Endothelial cell (in vitro differentiated cells): ENCODE results near the gene PSMD5. TPM values are rescaled to one million over a fixed set of nuclear protein-coding genes. Genes with fewer than 3 reads are reported as not detected.

Source experiments
- DNase-seq: peaks from one replicate; pipeline ENCODE4 v3.0.0; 2021; ENCODE audit warnings: low spot score
- H3K27ac Mint-ChIP-seq: one replicate; pipeline ENCODE4 v1.8.0; 2021; ENCODE audit warnings: mixed read lengths, inconsistent platforms; ENCODE audit not compliant: unreplicated experiment
- H3K27me3 Mint-ChIP-seq: one replicate; pipeline ENCODE4 v1.8.0; 2021; ENCODE audit warnings: mild to moderate bottlenecking, moderate library complexity, mixed read lengths, inconsistent platforms; ENCODE audit not compliant: unreplicated experiment
- H3K36me3 Mint-ChIP-seq: one replicate; pipeline ENCODE4 v1.8.0; 2021; ENCODE audit warnings: mild to moderate bottlenecking, low read depth, mixed read lengths, inconsistent platforms; ENCODE audit not compliant: unreplicated experiment
- H3K4me1 Mint-ChIP-seq: one replicate; pipeline ENCODE4 v1.8.0; 2021; ENCODE audit warnings: mild to moderate bottlenecking, mixed read lengths, inconsistent platforms; ENCODE audit not compliant: unreplicated experiment
- H3K4me3 Mint-ChIP-seq: one replicate; pipeline ENCODE4 v1.8.0; 2021; ENCODE audit warnings: mild to moderate bottlenecking, mixed read lengths, inconsistent platforms; ENCODE audit not compliant: unreplicated experiment
- H3K9me3 Mint-ChIP-seq: one replicate; pipeline ENCODE4 v1.8.0; 2021; ENCODE audit warnings: mixed read lengths, inconsistent platforms; ENCODE audit not compliant: unreplicated experiment
- total RNA-seq: library from RNA; stranded (reverse); fragmentation: NEBNext Ultra II Directional; extraction: Animal tissue kit (Norgen Biotek cat#: 25700); gene quantifications from one replicate; pipeline ENCODE4 v1.2.1, GENCODE V29; 2021; ENCODE audit not compliant: unreplicated experiment
- TF ChIP-seq, protein P1 (sequence below): fragments of 200-600 bp; sonication (generic); IDR thresholded peaks from one replicate; pipeline ENCODE4 v1.5.0; 2021; ENCODE audit warnings: antibody characterized with exemption; ENCODE audit not compliant: unreplicated experiment

PSMD5 gene
- total RNA-seq, 1 donor from 2014 or later: 42.9 TPM

DNA sequence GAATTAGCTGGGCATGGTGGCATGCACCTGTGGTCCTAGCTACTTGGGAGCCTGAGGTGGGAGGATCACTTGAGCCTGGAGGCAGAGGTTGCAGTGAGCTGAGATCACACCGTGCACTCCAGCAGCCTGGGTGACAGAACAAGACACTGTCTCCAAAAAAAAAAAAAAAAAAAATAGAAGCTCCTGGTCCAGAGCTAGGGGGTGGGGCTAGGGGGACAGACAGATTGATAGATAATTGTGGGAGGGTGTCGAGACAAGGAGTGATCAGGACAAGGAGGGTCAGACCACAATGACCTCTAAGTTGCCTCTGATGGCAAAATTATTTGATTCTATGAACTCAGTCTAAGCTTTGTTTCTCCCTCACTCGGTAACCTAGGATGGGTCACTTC lies 40.9 kb upstream of the PSMD5 start:
- peaks cover 1% of the 10 kb centered on the region for H3K27me3 Mint-ChIP-seq
- H3K4me1 Mint-ChIP-seq: no peaks in the 10 kb centered on the region
- H3K27ac Mint-ChIP-seq: no peak overlapping the region
- no peak for DNase-seq
- H3K9me3 Mint-ChIP-seq: no peaks in the 10 kb centered on the region
- H3K4me3 Mint-ChIP-seq: no peak overlapping the region
- TF ChIP-seq, protein P1, sequence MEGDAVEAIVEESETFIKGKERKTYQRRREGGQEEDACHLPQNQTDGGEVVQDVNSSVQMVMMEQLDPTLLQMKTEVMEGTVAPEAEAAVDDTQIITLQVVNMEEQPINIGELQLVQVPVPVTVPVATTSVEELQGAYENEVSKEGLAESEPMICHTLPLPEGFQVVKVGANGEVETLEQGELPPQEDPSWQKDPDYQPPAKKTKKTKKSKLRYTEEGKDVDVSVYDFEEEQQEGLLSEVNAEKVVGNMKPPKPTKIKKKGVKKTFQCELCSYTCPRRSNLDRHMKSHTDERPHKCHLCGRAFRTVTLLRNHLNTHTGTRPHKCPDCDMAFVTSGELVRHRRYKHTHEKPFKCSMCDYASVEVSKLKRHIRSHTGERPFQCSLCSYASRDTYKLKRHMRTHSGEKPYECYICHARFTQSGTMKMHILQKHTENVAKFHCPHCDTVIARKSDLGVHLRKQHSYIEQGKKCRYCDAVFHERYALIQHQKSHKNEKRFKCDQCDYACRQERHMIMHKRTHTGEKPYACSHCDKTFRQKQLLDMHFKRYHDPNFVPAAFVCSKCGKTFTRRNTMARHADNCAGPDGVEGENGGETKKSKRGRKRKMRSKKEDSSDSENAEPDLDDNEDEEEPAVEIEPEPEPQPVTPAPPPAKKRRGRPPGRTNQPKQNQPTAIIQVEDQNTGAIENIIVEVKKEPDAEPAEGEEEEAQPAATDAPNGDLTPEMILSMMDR: no peak
- H3K36me3 Mint-ChIP-seq: no peaks in the 10 kb centered on the region

GRCh38 chr9:120882935-120883607 lies 40.3 kb upstream of the PSMD5 start:
- TF ChIP-seq, protein P1: no peak
- no peaks in the 10 kb centered on the region for H3K4me1 Mint-ChIP-seq
- H3K36me3 Mint-ChIP-seq: no peaks in the 10 kb centered on the region
- no peak for DNase-seq
- H3K9me3 Mint-ChIP-seq: no peaks in the 10 kb centered on the region
- peaks cover 5% of the 10 kb centered on the region for H3K27me3 Mint-ChIP-seq
- no peak overlapping the region for H3K27ac Mint-ChIP-seq
- no peak overlapping the region for H3K4me3 Mint-ChIP-seq

DNA sequence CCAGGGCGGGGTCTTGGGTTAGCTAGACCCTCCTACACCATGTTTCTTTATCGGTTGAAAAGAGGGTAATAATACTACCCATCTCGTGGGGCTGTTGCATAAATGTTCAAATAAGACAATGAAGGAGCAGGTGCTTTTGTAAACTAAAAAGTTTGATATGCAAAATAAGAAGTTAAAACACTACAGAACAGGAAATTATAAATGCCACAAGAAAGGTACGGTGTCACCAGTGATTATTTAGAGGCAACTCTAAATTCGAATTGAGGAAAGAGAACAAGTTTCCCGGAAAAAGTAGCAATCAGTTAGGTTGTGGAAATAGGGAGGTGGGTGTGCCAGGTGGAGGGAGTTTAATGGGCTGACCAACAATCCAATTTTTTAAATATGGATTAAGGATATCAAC lies 36.7 kb upstream of the PSMD5 start:
- DNase-seq: no peak
- TF ChIP-seq, protein P1: no peak
- Mint-ChIP-seq H3K27me3 (peaks cover 14% of the 10 kb centered on the region), H3K9me3 (no peaks in the 10 kb centered on the region), H3K4me1 (peaks cover 4% of the 10 kb centered on the region), H3K4me3 (no peak overlapping the region), H3K27ac (no peak overlapping the region), H3K36me3 (no peaks in the 10 kb centered on the region)

GRCh38 chr9:120878188-120879130 lies 35.7 kb upstream of the PSMD5 start:
- Mint-ChIP-seq H3K27me3 (peaks cover 18% of the 10 kb centered on the region), H3K9me3 (no peaks in the 10 kb centered on the region), H3K4me3 (peak overlapping the region; percentile 91), H3K36me3 (peaks cover 5% of the 10 kb centered on the region), H3K4me1 (peaks cover 4% of the 10 kb centered on the region), H3K27ac (no peak overlapping the region)
- no peak for DNase-seq
- TF ChIP-seq, protein P1: no peak
